OCI-M1 (cell line): ENCODE results near the gene IBA57.
"Not testable (repeated sequence)": the region's sequence is repeated elsewhere in the genome, so short reads cannot be mapped to it uniquely, and the experiment has no call there.

Experiments
- DNase-seq: peaks from one replicate; lab custom pipeline; 2025; lab: John Stamatoyannopoulos, UW

Gene IBA57

DNA sequence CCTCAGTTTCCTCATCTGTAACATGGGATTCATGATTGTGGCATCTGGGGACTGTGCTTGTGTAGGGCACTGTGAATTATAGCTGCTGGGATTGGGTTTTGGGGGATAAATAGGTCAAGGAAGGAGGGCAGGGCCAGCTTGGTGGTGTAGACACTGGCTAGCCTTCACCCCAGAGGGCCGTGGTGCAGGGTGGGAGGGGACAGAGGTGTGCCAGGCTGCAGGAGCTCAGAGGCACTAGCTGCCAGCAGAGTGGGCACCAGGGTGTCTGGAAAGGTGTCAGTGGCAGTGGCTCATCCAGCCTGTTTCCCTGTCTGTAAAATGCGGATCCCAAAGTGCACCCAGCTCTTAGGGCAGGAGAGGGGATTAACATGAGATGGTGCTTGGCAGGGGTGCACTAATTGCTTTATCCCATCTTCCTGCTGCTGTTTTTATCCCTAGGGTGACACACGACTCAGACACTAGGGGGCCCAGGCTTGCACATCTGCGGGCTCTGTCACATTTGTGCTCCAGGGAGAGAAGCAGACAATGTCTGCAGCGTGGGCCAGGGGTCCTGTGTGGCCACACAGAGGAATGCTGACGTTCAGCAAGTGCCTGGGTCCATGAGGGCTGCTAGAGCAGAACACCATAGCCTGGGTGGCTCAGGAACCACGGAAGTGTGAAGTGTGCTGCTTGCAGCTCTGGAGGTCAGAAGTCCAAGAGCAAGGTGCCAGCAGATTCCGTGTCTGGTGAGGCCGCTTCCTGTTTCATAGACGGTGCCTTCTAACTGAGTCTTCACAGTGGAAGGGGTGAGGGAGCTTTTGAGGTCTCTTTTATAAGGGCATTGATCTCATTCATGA lies 61.6 kb downstream of the IBA57 start:
- DNase-seq: no peak

DNA sequence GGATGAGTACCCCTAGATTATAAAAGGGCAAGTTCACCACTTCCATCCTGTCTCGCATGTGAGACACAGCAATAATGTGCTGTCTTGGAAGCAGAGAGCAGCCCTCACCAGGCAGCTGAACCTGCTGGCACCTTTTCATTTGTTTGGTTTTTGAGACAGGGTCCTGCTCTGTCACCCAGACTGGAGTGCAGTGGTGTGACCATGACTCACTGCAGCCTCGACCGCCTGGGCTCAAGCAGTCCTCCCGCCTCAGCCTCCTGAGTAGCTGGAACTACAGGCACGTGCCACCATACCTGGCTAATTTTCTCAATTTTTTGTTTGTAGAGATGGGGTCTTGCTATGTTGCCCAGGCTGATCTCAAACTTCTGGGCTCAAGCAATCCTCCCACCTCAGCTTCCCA lies 62.5 kb downstream of the IBA57 start:
- not testable (repeated sequence) for DNase-seq

DNA sequence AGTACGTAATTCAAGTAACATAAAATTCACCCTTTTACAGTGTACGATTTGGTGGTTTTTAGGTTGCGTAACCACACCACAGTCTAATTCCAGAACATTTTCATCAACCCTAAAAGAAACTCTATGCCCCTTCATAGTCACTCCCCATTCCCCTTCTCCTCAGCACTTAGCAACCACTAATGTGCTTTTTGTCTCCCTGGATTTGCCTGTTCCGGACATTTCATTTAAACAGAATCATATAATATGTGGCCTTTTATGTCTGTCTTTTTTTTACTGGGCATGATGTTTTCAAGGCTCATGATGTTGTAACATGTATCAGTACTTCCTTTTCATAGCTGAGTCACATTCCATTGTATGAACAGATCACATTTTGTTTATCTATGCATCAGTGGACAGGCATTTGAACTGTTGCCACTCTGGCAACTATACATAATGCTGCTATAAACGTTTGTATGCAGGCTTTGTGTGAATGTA lies 63.0 kb downstream of the IBA57 start:
- no peak for DNase-seq

DNA sequence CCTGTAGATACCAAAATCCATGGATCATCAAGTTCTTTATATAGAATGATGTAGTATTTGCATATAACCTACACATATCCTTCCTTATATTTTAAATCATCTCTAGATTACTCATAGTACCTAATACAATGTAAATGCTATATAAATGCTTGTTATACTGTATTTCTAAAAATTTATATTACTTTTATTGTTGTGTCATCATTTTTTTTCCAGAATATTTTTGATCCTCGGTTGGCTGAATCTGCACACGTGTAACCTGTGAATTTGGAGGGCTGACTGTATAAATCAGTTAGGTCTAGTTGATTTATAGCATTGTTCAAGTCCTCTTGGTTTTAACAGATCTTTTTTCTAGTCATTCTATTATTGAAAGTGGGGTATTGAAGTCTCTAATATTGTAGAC lies 65.6 kb downstream of the IBA57 start:
- no peak for DNase-seq
